HL-60 (cell line): ENCODE data around the gene CENPA.

Experiments
- CTCF ChIP-seq: IDR thresholded peaks from one replicate; pipeline ENCODE4 v1.5.1; 2011; ENCODE audit warnings: low read length, control low read depth, inconsistent platforms; ENCODE audit not compliant: insufficient read depth
- POLR2AphosphoS5 ChIP-seq: IDR thresholded peaks from 2 replicates; pipeline ENCODE4 v1.6.1; 2012; ENCODE audit warnings: low read depth
- REST ChIP-seq: IDR thresholded peaks from 2 replicates; pipeline ENCODE4 v1.6.1; 2012; ENCODE audit warnings: low read depth; ENCODE audit not compliant: insufficient replicate concordance

DNA sequence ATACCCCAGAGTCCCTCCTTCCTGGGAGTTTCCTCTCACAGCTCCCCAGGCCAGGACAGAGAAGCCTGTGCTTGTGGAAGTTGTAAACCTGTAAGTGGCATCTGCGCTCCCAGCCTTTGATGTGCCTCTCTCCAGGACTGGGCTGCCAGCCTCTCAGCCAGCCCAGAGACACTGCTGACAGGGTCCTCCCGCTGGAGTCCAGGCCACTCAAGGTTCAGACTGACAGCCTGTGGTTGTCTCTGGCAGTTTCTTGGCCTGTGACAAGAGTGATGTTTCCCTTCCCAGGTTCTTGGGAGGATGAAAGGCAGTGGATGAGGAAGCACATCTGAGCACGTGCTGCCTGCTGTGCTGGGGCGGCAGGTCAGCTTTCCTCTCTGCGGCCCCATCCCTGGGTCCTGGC is 18.7 kb upstream of the CENPA start:
- TF ChIP-seq CTCF (no peak), REST (no peak), POLR2AphosphoS5 (no peak)
